Upper lobe of right lung (tissue), 1 donor: ENCODE results near the gene CSTPP1. TPM values are rescaled to one million over a fixed set of nuclear protein-coding genes. Genes with fewer than 3 reads are reported as not detected.
"Not testable (repeated sequence)": the region's sequence is repeated elsewhere in the genome, so short reads cannot be mapped to it uniquely, and the experiment has no call there.

Source experiments
- ATAC-seq: fragments of 200-7000 bp; cut with Tn5 transposase; one replicate; pipeline ENCODE4 v1.9.1; 2020; ENCODE audit warnings: mild to moderate bottlenecking, moderate library complexity
- DNase-seq: peaks from one replicate; pipeline ENCODE4 v3.0.0-alpha.2; 2020
- H3K27ac ChIP-seq: fragments of 200-600 bp; one replicate; pipeline ENCODE4 v1.8.0; 2022
- H3K27me3 ChIP-seq: fragments of 200-600 bp; one replicate; pipeline ENCODE4 v1.8.0; 2022; ENCODE audit warnings: mild to moderate bottlenecking
- H3K36me3 ChIP-seq: fragments of 200-600 bp; one replicate; pipeline ENCODE4 v1.8.0; 2022
- H3K4me1 ChIP-seq: fragments of 200-600 bp; one replicate; pipeline ENCODE4 v1.8.0; 2022
- H3K4me3 ChIP-seq: fragments of 200-600 bp; one replicate; pipeline ENCODE4 v1.8.0; 2022; ENCODE audit warnings: mild to moderate bottlenecking
- H3K9me3 ChIP-seq: fragments of 200-600 bp; one replicate; pipeline ENCODE4 v1.8.0; 2022
- CTCF ChIP-seq: fragments of 200-600 bp; IDR thresholded peaks from one replicate; pipeline ENCODE4 v1.8.0; 2022; ENCODE audit warnings: antibody characterized with exemption
- intact Hi-C: fragments of 100-400 bp; cut with DNase I; formaldehyde crosslinking; loops from one replicate; pipeline ENCODE4 v1.11.0; 2022
- total RNA-seq: library from RNA; stranded (reverse); fragmentation: NEBNext Ultra II Directional; extraction: Animal tissue kit (Norgen Biotek cat#: 25700); gene quantifications from one replicate; pipeline ENCODE4 v1.2.1, GENCODE V29; 2021
- donor health status: DM: no; HTN: yes; CAD: no; lungs with severe emphysema.

Gene CSTPP1
- total RNA-seq, 1 donor from 2014 or later = 26.2 TPM

GRCh38 chr11:46917762-46918082 lies 18.8 kb upstream of the CSTPP1 start:
- ATAC-seq = no peak
- peak overlapping the region; percentile 60 for H3K4me3 ChIP-seq
- H3K36me3 ChIP-seq = no peaks in the 10 kb centered on the region
- peaks cover 31% of the 10 kb centered on the region for H3K27me3 ChIP-seq
- no peak for DNase-seq
- H3K4me1 ChIP-seq = peaks cover 18% of the 10 kb centered on the region
- H3K27ac ChIP-seq = peak overlapping the region; percentile 17
- intact Hi-C loops = no loop called here
- TF ChIP-seq CTCF = no peak
- H3K9me3 ChIP-seq = no peaks in the 10 kb centered on the region

GRCh38 chr11:46918083-46918787 lies 18.3 kb upstream of the CSTPP1 start, which contains the start of gene LRP4:
TSS of gene LRP4 (minus strand) at chr11:46918550. CDS start at chr11:46918379, 171 bp downstream.
- Histone ChIP-seq H3K4me3 (peak within 1 kb of the TSS; percentile 60), H3K36me3 (no peaks in the 10 kb centered on the region), H3K4me1 (peaks cover 18% of the 10 kb centered on the region), H3K27me3 (peaks cover 29% of the 10 kb centered on the region), H3K27ac (peak within 1 kb of the TSS; percentile 68), H3K9me3 (no peaks in the 10 kb centered on the region)
- ATAC-seq = peak; percentile 56
- intact Hi-C loops = no loop called here
- no peak for DNase-seq
- TF ChIP-seq CTCF = no peak

GRCh38 chr11:46918788-46919513 lies 17.6 kb upstream of the CSTPP1 start:
- Histone ChIP-seq H3K36me3 (no peaks in the 10 kb centered on the region), H3K4me3 (peak overlapping the region; percentile 8), H3K27ac (peak overlapping the region; percentile 14), H3K4me1 (peaks cover 18% of the 10 kb centered on the region), H3K9me3 (no peaks in the 10 kb centered on the region), H3K27me3 (peaks cover 26% of the 10 kb centered on the region)
- TF ChIP-seq CTCF = no peak
- no peak for DNase-seq
- intact Hi-C loops = no loop called here
- no peak for ATAC-seq

- Histone ChIP-seq H3K4me3 (no peak overlapping the region), H3K27ac (peak overlapping the region; percentile 9), H3K27me3 (peaks cover 8% of the 10 kb centered on the region), H3K36me3 (no peaks in the 10 kb centered on the region), H3K4me1 (peaks cover 18% of the 10 kb centered on the region), H3K9me3 (no peaks in the 10 kb centered on the region)
- no peak for TF ChIP-seq CTCF
- intact Hi-C loops = no loop called here
- ATAC-seq (no peak), DNase-seq (no peak)
These were observed 15.8 kb upstream of the CSTPP1 start for GRCh38 chr11:46920755-46921154.

- H3K4me1 ChIP-seq, H3K27ac ChIP-seq, H3K9me3 ChIP-seq, intact Hi-C loops, H3K4me3 ChIP-seq, H3K36me3 ChIP-seq, DNase-seq, ATAC-seq, H3K27me3 ChIP-seq: not testable (repeated sequence)
These were observed 8.6 kb upstream of the CSTPP1 start for GRCh38 chr11:46927928-46928327.

- DNase-seq, H3K4me1 ChIP-seq, H3K4me3 ChIP-seq, H3K27ac ChIP-seq, ATAC-seq, H3K9me3 ChIP-seq, H3K27me3 ChIP-seq, H3K36me3 ChIP-seq, intact Hi-C loops: not testable (repeated sequence)
These were observed 7.9 kb upstream of the CSTPP1 start for GRCh38 chr11:46928701-46929100.
